Natural killer cell (primary cell): ENCODE results near the gene LIG4. TPM values are rescaled to one million over a fixed set of nuclear protein-coding genes. Genes with fewer than 3 reads are reported as not detected.

Experiments used
- ATAC-seq, 3 donors: fragments of 150-1000 bp in 2 of 3; fragments of 200-7000 bp in 1 of 3; cut with Tn5 transposase; 1 replicate in 1 of 3; 2 replicates in 2 of 3; pipeline ENCODE4 v1.10.0; 2021; ENCODE audit warnings: mild to moderate bottlenecking in 2 of 3, moderate library complexity in 2 of 3
- DNase-seq, 2 donors: peaks; one replicate each; pipeline versions ENCODE4 v3.0.0 to v3.0.0-alpha.2; 2013 to 2021; ENCODE audit warnings: mixed read lengths in 1 of 2
- H3K27ac ChIP-seq: one replicate; pipeline ENCODE4 v1.5.1; 2013; ENCODE audit warnings: mild to moderate bottlenecking, low read length
- H3K27me3 ChIP-seq: one replicate; pipeline ENCODE4 v1.6.1; 2013; ENCODE audit warnings: low read length; ENCODE audit not compliant: control insufficient read depth, insufficient read depth
- H3K36me3 ChIP-seq: one replicate; pipeline ENCODE4 v1.6.1; 2013; ENCODE audit warnings: low read length; ENCODE audit not compliant: control insufficient read depth, insufficient read depth
- H3K4me1 ChIP-seq: one replicate; pipeline ENCODE4 v1.6.1; 2013; ENCODE audit warnings: low read length; ENCODE audit not compliant: control insufficient read depth, insufficient read depth
- H3K4me3 ChIP-seq: one replicate; pipeline ENCODE4 v1.5.1; 2013; ENCODE audit warnings: low read length
- H3K9me3 ChIP-seq: one replicate; pipeline ENCODE4 v1.6.1; 2013; ENCODE audit warnings: low read length; ENCODE audit not compliant: control insufficient read depth, insufficient read depth
- H3K27ac Mint-ChIP-seq, 2 donors: one replicate each; pipeline ENCODE4 v1.8.0; 2022; ENCODE audit warnings: mild to moderate bottlenecking in 2 of 2, mixed read lengths in 2 of 2, moderate library complexity in 1 of 2
- H3K27me3 Mint-ChIP-seq, 2 donors: one replicate each; pipeline ENCODE4 v1.8.0; 2022; ENCODE audit warnings: low read depth in 2 of 2, mixed read lengths in 2 of 2
- H3K36me3 Mint-ChIP-seq: one replicate; pipeline ENCODE4 v1.8.0; 2022; ENCODE audit warnings: mixed read lengths
- H3K4me1 Mint-ChIP-seq, 2 donors: one replicate each; pipeline ENCODE4 v1.8.0; 2022; ENCODE audit warnings: mixed read lengths in 2 of 2
- H3K4me3 Mint-ChIP-seq: one replicate; pipeline ENCODE4 v1.8.0; 2022; ENCODE audit warnings: mild to moderate bottlenecking, moderate library complexity, mixed read lengths
- H3K9me3 Mint-ChIP-seq, 2 donors: one replicate each; pipeline ENCODE4 v1.8.0; 2022; ENCODE audit warnings: mixed read lengths in 2 of 2
- CTCF ChIP-seq: fragments of 200-600 bp; IDR thresholded peaks from one replicate; pipeline ENCODE4 v1.8.0; 2022; ENCODE audit warnings: antibody characterized with exemption
- WGBS: methylation state at CpG from one replicate; pipeline ENCODE4 v1.1.7; 2013; ENCODE audit warnings: missing lambda C conversion rate; ENCODE audit not compliant: insufficient coverage; 5-methylcytosine and 5-hydroxymethylcytosine counted together
- intact Hi-C: fragments of 100-400 bp; cut with micrococcal nuclease; formaldehyde crosslinking; loops from one replicate; pipeline ENCODE4 v1.14.2; 2022
- total RNA-seq, 4 donors: library from RNA; stranded (reverse); fragments of 120-200 nt in 1 of 4; gene quantifications; one replicate each; pipeline versions ENCODE4 v1.2.3 to v1.2.4, GENCODE V29; 2013 to 2022

The LIG4 gene
- total RNA-seq, 3 donors from 2014 or later (not counting 1 experiment from before 2014, with no cell fraction given), result 7.7 to 8.5 (median 7.9) TPM

- TF ChIP-seq CTCF, result no peak
- H3K27ac ChIP-seq, result peak overlapping the region; percentile 55
- Mint-ChIP-seq H3K27me3 (no peaks in the 10 kb centered on the region), H3K36me3 (peaks cover 29% of the 10 kb centered on the region), H3K27ac (peak overlapping the region; percentile 95 to 100), H3K4me3 (peak overlapping the region; percentile 97), H3K4me1 (peaks cover 22 to 27% of the 10 kb centered on the region in 2 donors), H3K9me3 (peaks cover 0 to 3% of the 10 kb centered on the region in 2 donors)
- ATAC-seq, result no peak
- DNase-seq, result no peak
- H3K4me3 ChIP-seq, result no peak overlapping the region
- peaks cover 19% of the 10 kb centered on the region for H3K4me1 ChIP-seq
- no peaks in the 10 kb centered on the region for H3K27me3 ChIP-seq
- no peaks in the 10 kb centered on the region for H3K9me3 ChIP-seq
- intact Hi-C loops, result no loop called here
- WGBS, result 73% methylated on average over 2 of the region's 5 CpGs
- H3K36me3 ChIP-seq, result peaks cover 17% of the 10 kb centered on the region
These were observed 1.4 kb downstream of the LIG4 start for GRCh38 chr13:108213946-108214345.

- DNase-seq (no peak), ATAC-seq (no peak)
- intact Hi-C loops, result no loop called here
- Mint-ChIP-seq H3K4me1 (peaks cover 15 to 30% of the 10 kb centered on the region in 2 donors), H3K4me3 (no peak overlapping the region), H3K36me3 (peaks cover 36% of the 10 kb centered on the region), H3K27ac (peak overlapping the region; percentile 56 to 95), H3K27me3 (no peaks in the 10 kb centered on the region), H3K9me3 (peaks cover 0 to 5% of the 10 kb centered on the region in 2 donors)
- Histone ChIP-seq H3K9me3 (no peaks in the 10 kb centered on the region), H3K4me1 (peaks cover 17% of the 10 kb centered on the region), H3K27ac (peak overlapping the region; percentile 24), H3K27me3 (no peaks in the 10 kb centered on the region), H3K4me3 (no peak overlapping the region), H3K36me3 (peaks cover 17% of the 10 kb centered on the region)
- TF ChIP-seq CTCF, result no peak
- WGBS, result 28% methylated on average over 2 of the region's 4 CpGs
These were observed 2.5 kb downstream of the LIG4 start for GRCh38 chr13:108212886-108213285.

GRCh38 chr13:108210551-108210950 is 4.8 kb downstream of the LIG4 start:
- Histone ChIP-seq H3K4me1 (peaks cover 6% of the 10 kb centered on the region), H3K36me3 (peaks cover 17% of the 10 kb centered on the region), H3K27ac (no peak overlapping the region), H3K27me3 (no peaks in the 10 kb centered on the region), H3K4me3 (no peak overlapping the region), H3K9me3 (no peaks in the 10 kb centered on the region)
- intact Hi-C loops, result no loop called here
- DNase-seq (no peak), ATAC-seq (no peak)
- Mint-ChIP-seq H3K36me3 (peaks cover 36% of the 10 kb centered on the region), H3K27me3 (no peaks in the 10 kb centered on the region), H3K4me3 (no peak overlapping the region), H3K4me1 (peaks cover 14 to 25% of the 10 kb centered on the region in 2 donors), H3K27ac (no peak overlapping the region), H3K9me3 (peaks cover 0 to 5% of the 10 kb centered on the region in 2 donors)
- TF ChIP-seq CTCF, result no peak
- 100% methylated on average over 1 of the region's 2 CpGs for WGBS

GRCh38 chr13:108200781-108201398 is 14.4 kb downstream of the LIG4 start:
- Histone ChIP-seq H3K27me3 (no peaks in the 10 kb centered on the region), H3K4me3 (no peak overlapping the region), H3K36me3 (no peaks in the 10 kb centered on the region), H3K9me3 (peaks cover 1% of the 10 kb centered on the region), H3K27ac (no peak overlapping the region), H3K4me1 (no peaks in the 10 kb centered on the region)
- Mint-ChIP-seq H3K4me3 (no peak overlapping the region), H3K36me3 (no peaks in the 10 kb centered on the region), H3K27ac (no peak overlapping the region), H3K27me3 (peaks cover 16 to 33% of the 10 kb centered on the region in 2 donors), H3K4me1 (no peaks in the 10 kb centered on the region), H3K9me3 (no peaks in the 10 kb centered on the region)
- no peak for DNase-seq
- WGBS, result 60% methylated on average over 1 of the region's 1 CpG
- ATAC-seq, result peak in 1 of 3 donors; percentile 24
- TF ChIP-seq CTCF, result no peak
- intact Hi-C loops, result no loop called here
